Activated CD8-positive, alpha-beta memory T cell treated with anti-CD3 and anti-CD28 coated beads, Interleukin-2, amount 50 U/mL, for 1 hour (primary cell): ENCODE data around the gene HFE.
A peak's percentile ranks its signal among the peaks of the same experiment; 100 is the strongest.
"Not testable (repeated sequence)": the region's sequence is repeated elsewhere in the genome, so short reads cannot be mapped to it uniquely, and the experiment has no call there.

Experiments
- DNase-seq: peaks from one replicate; pipeline ENCODE4 v3.0.0-alpha.2; 2020; ENCODE audit errors: extremely low read depth

HFE gene

GRCh38 chr6:26109772-26110171, 22.5 kb downstream of the HFE start:
- no peak for DNase-seq

- DNase-seq, result no peak
These were observed 26.3 kb downstream of the HFE start for GRCh38 chr6:26113570-26113969.

GRCh38 chr6:26115226-26115625, 28.0 kb downstream of the HFE start:
- DNase-seq, result no peak

- no peak for DNase-seq
These were observed 29.0 kb downstream of the HFE start for GRCh38 chr6:26116267-26116666.

- DNase-seq, result no peak
These were observed 31.8 kb downstream of the HFE start for GRCh38 chr6:26118999-26119398.

- DNase-seq, result not testable (repeated sequence)
These were observed 32.9 kb downstream of the HFE start for GRCh38 chr6:26120115-26120514.

- no peak for DNase-seq
These were observed 33.5 kb downstream of the HFE start for GRCh38 chr6:26120807-26121140.

- DNase-seq, result no peak
These were observed 34.1 kb downstream of the HFE start for GRCh38 chr6:26121141-26122004.

- no peak for DNase-seq
These were observed 34.8 kb downstream of the HFE start for GRCh38 chr6:26122005-26122388.

GRCh38 chr6:26122402-26122792, 35.2 kb downstream of the HFE start:
- DNase-seq, result no peak

- DNase-seq, result peak; percentile 99
These were observed 35.8 kb downstream of the HFE start for GRCh38 chr6:26122793-26123674.

- no peak for DNase-seq
These were observed 36.4 kb downstream of the HFE start for GRCh38 chr6:26123675-26123946.

GRCh38 chr6:26123947-26124780, 36.9 kb downstream of the HFE start:
- DNase-seq, result peak; percentile 78

- DNase-seq, result no peak
These were observed 37.8 kb downstream of the HFE start for GRCh38 chr6:26124781-26125685.

- DNase-seq, result no peak
These were observed 39.4 kb downstream of the HFE start for GRCh38 chr6:26126394-26127235.

GRCh38 chr6:26128013-26128771, 41.0 kb downstream of the HFE start:
- no peak for DNase-seq

GRCh38 chr6:26129656-26130055, 42.4 kb downstream of the HFE start:
- DNase-seq, result no peak

GRCh38 chr6:26130581-26131249, 43.5 kb downstream of the HFE start:
- no peak for DNase-seq

GRCh38 chr6:26131618-26132017, 44.4 kb downstream of the HFE start:
- no peak for DNase-seq
